DOHH2 (cell line): ENCODE measurements around the gene ST13.

ENCODE experiments used
- H3F3A ChIP-seq: fragments of 200-600 bp; sonication (generic), shearing (Covaris generic); 2 replicates; pipeline ENCODE4 v1.6.0; 2016; ENCODE audit warnings: antibody characterized with exemption, mild to moderate bottlenecking; ENCODE audit not compliant: control insufficient read depth, insufficient read depth
- H3K27ac ChIP-seq: fragments of 200-600 bp; sonication (generic); 2 replicates; pipeline ENCODE4 v1.5.1; 2014; ENCODE audit warnings: low read depth, mild to moderate bottlenecking, low read length, moderate library complexity
- H3K27me3 ChIP-seq: fragments of 200-600 bp; sonication (generic); 2 replicates; pipeline ENCODE4 v1.6.1; 2014; ENCODE audit warnings: mild to moderate bottlenecking, low read length, mixed read lengths; ENCODE audit not compliant: control insufficient read depth
- H3K36me3 ChIP-seq: fragments of 200-600 bp; sonication (generic); 2 replicates; pipeline ENCODE4 v1.6.1; 2014; ENCODE audit warnings: mild to moderate bottlenecking, low read length, moderate library complexity, mixed read lengths; ENCODE audit not compliant: control insufficient read depth
- H3K4me1 ChIP-seq: fragments of 200-600 bp; sonication (generic); 2 replicates; pipeline ENCODE4 v1.6.1; 2014; ENCODE audit warnings: mild to moderate bottlenecking, low read length, mixed read lengths; ENCODE audit not compliant: control insufficient read depth
- H3K4me2 ChIP-seq: fragments of 200-600 bp; sonication (generic); 2 replicates; pipeline ENCODE4 v1.6.0; 2014; ENCODE audit warnings: mild to moderate bottlenecking, low read length, moderate library complexity
- H3K4me3 ChIP-seq: fragments of 200-600 bp; sonication (generic); 2 replicates; pipeline ENCODE4 v1.5.1; 2014; ENCODE audit warnings: mild to moderate bottlenecking, low read length, mixed read lengths
- H3K79me2 ChIP-seq: fragments of 200-600 bp; sonication (generic); 2 replicates; pipeline ENCODE4 v1.6.1; 2014; ENCODE audit warnings: mild to moderate bottlenecking, low read length, mixed read lengths; ENCODE audit not compliant: control insufficient read depth
- H3K9me2 ChIP-seq: fragments of 200-600 bp; sonication (generic); replicated peaks from 2 replicates; pipeline ENCODE4 v1.6.1; 2014; ENCODE audit warnings: mild to moderate bottlenecking, low read length, mixed read lengths; ENCODE audit not compliant: control insufficient read depth
- H3K9me3 ChIP-seq: fragments of 200-600 bp; sonication (generic); 2 replicates; pipeline ENCODE4 v1.6.1; 2014; ENCODE audit warnings: antibody characterized with exemption, low read length, mixed read lengths; ENCODE audit not compliant: control insufficient read depth, insufficient read depth
- H4K20me1 ChIP-seq: fragments of 200-600 bp; sonication (generic); 2 replicates; pipeline ENCODE4 v1.6.0; 2014; ENCODE audit warnings: low read depth, mild to moderate bottlenecking, antibody characterized with exemption, low read length, moderate library complexity; ENCODE audit not compliant: control insufficient read depth, insufficient read depth
- CTCF ChIP-seq: fragments of 200-600 bp; sonication (generic); IDR thresholded peaks from one replicate; pipeline ENCODE4 v1.5.1; 2014; ENCODE audit warnings: antibody characterized with exemption, mild to moderate bottlenecking, low read depth, low read length; ENCODE audit not compliant: poor library complexity, severe bottlenecking
- EZH2phosphoT487 ChIP-seq: fragments of 200-600 bp; sonication (generic); IDR thresholded peaks from 2 replicates; pipeline ENCODE4 v1.6.1; 2017; ENCODE audit warnings: borderline replicate concordance, mild to moderate bottlenecking, antibody characterized with exemption, low read length, moderate library complexity, mixed read lengths

The ST13 gene

GRCh38 chr22:40797427-40797826 is 59.0 kb downstream of the ST13 start:
- no peak for TF ChIP-seq EZH2phosphoT487
- no peak for TF ChIP-seq CTCF
- H4K20me1 ChIP-seq, result no peaks in the 10 kb centered on the region; the same call in 1 of the 2 replicates
- H3K4me2 ChIP-seq, result no peak overlapping the region
- H3K27ac ChIP-seq, result no peak overlapping the region
- no peak overlapping the region for H3K4me3 ChIP-seq
- H3K9me2 ChIP-seq, result no peaks in the 10 kb centered on the region
- peaks cover 37% of the 10 kb centered on the region for H3K36me3 ChIP-seq
- peaks cover 4% of the 10 kb centered on the region; the same call in 1 of the 2 replicates for H3F3A ChIP-seq
- H3K9me3 ChIP-seq, result no peaks in the 10 kb centered on the region
- peaks cover 9% of the 10 kb centered on the region for H3K4me1 ChIP-seq
- no peaks in the 10 kb centered on the region for H3K27me3 ChIP-seq
- peaks cover 12% of the 10 kb centered on the region for H3K79me2 ChIP-seq

DNA sequence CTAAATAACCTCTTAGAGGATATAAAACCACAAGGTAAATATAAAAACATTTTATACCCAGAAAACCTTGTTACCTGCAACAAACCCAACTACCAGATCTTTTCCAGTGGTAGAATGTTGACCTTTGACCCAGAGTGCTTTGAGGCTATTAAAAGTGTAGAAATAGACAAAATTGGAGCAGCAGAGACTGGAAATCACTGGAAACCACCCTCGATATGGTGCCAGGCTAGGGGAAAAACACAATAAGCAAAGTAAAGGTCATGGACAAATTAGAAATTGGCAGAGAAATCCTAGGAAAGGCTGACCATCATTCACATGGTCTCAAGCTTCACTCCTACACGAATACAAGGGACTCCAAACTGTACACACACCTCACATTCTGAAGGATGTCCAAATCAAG is 64.0 kb downstream of the ST13 start:
- H3K79me2 ChIP-seq, result no peaks in the 10 kb centered on the region
- peaks cover 24% of the 10 kb centered on the region for H3K4me1 ChIP-seq
- H3F3A ChIP-seq, result peaks cover 4% of the 10 kb centered on the region; the same call in 1 of the 2 replicates
- no peaks in the 10 kb centered on the region; the same call in 1 of the 2 replicates for H4K20me1 ChIP-seq
- peaks cover 60% of the 10 kb centered on the region for H3K36me3 ChIP-seq
- no peak overlapping the region for H3K27ac ChIP-seq
- H3K4me3 ChIP-seq, result no peak overlapping the region
- TF ChIP-seq EZH2phosphoT487 (no peak), CTCF (no peak)
- no peaks in the 10 kb centered on the region for H3K27me3 ChIP-seq
- no peaks in the 10 kb centered on the region for H3K9me2 ChIP-seq
- H3K9me3 ChIP-seq, result no peaks in the 10 kb centered on the region
- H3K4me2 ChIP-seq, result no peak overlapping the region

DNA sequence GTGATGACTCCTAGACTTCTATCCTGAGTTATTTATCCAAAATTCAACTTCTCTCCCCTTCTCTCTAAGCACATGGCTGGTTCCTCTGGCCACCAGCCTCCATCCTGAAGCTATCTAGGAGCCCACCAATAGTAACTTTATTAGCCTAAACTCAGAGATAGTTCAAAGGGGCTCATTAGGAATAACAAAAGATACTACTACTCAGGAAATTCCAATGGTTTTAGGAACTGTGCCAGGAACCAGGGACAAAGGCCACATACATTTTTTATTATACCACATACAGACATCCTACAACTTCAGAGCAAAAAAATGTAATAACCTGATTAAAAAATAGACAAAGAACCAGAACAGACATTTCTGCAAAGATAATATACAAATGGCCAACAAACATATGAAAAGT is 65.2 kb downstream of the ST13 start:
- no peaks in the 10 kb centered on the region for H3K27me3 ChIP-seq
- no peak overlapping the region for H3K4me3 ChIP-seq
- H3K9me3 ChIP-seq, result no peaks in the 10 kb centered on the region
- no peak overlapping the region for H3K27ac ChIP-seq
- H3K4me2 ChIP-seq, result peak overlapping the region; percentile 35
- no peak for TF ChIP-seq EZH2phosphoT487
- no peak for TF ChIP-seq CTCF
- H3K79me2 ChIP-seq, result no peaks in the 10 kb centered on the region
- H3K4me1 ChIP-seq, result peaks cover 24% of the 10 kb centered on the region
- H3F3A ChIP-seq, result peaks cover 4% of the 10 kb centered on the region; the same call in 1 of the 2 replicates
- H4K20me1 ChIP-seq, result no peaks in the 10 kb centered on the region
- H3K36me3 ChIP-seq, result peaks cover 62% of the 10 kb centered on the region
- H3K9me2 ChIP-seq, result no peaks in the 10 kb centered on the region

DNA sequence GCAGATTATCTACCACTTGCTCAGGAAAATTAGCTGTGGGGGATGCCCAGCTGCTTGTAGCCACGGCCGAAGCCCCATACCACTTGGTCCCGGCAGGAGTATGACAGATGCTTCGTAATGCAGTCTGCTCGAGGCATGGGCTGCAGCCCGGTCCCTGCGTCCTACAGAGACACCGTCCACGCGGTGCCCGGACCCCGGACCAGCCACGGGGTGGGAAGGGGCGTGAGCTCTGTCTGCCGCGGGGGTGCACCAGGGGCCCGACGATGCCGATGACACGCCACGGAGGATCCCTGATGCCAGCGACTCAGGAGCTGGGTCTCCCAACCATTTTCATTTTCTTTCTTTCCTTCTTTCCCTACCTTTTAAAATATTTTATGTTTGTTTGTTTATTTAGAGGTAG is 67.3 kb downstream of the ST13 start:
- H3K9me2 ChIP-seq, result no peaks in the 10 kb centered on the region
- H3K9me3 ChIP-seq, result no peaks in the 10 kb centered on the region
- no peak overlapping the region for H3K27ac ChIP-seq
- no peak overlapping the region for H3K4me2 ChIP-seq
- TF ChIP-seq CTCF (no peak), EZH2phosphoT487 (no peak)
- H3F3A ChIP-seq, result peaks cover 3% of the 10 kb centered on the region; the same call in 1 of the 2 replicates
- H3K4me1 ChIP-seq, result peaks cover 24% of the 10 kb centered on the region
- no peaks in the 10 kb centered on the region for H4K20me1 ChIP-seq
- peaks cover 64% of the 10 kb centered on the region for H3K36me3 ChIP-seq
- no peak overlapping the region for H3K4me3 ChIP-seq
- H3K79me2 ChIP-seq, result no peaks in the 10 kb centered on the region
- H3K27me3 ChIP-seq, result no peaks in the 10 kb centered on the region
